DND-41 (cell line): ENCODE data around the gene INSIG2.

ENCODE experiments used
- EZH2 ChIP-seq: IDR thresholded peaks from 3 replicates; pipeline ENCODE4 v1.6.1; 2012; ENCODE audit warnings: borderline replicate concordance, low read depth, mild to moderate bottlenecking, moderate library complexity, low read length, inconsistent platforms; ENCODE audit not compliant: severe bottlenecking
- TF ChIP-seq, protein P1 (sequence below): IDR thresholded peaks from 2 replicates; pipeline ENCODE4 v1.5.1; 2012; ENCODE audit warnings: borderline replicate concordance, low read length, moderate library complexity, mild to moderate bottlenecking; ENCODE audit not compliant: poor library complexity, severe bottlenecking; ENCODE audit errors: extremely low read depth

DNA sequence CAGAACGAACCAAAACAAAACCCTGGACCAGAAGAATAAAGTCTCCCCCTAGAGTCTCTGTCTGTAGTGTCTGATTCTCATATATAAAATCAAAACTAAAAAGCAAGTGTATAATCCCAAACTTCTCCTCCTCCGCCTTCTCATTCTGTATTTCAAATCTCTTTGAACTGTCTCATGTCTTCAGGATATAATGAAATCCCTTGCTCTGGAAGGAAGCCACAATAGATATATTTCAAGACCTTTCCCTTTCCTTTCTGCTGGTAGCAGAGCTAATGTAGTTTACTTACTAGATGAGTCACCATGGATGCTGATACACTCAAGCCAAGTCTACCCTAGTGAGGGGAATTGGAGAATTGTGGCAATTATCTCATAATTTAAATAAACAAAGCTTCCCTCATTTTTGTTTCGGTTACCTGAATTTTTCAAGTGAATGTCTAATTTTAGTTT lies 40.9 kb upstream of the INSIG2 start:
- TF ChIP-seq, protein P1, sequence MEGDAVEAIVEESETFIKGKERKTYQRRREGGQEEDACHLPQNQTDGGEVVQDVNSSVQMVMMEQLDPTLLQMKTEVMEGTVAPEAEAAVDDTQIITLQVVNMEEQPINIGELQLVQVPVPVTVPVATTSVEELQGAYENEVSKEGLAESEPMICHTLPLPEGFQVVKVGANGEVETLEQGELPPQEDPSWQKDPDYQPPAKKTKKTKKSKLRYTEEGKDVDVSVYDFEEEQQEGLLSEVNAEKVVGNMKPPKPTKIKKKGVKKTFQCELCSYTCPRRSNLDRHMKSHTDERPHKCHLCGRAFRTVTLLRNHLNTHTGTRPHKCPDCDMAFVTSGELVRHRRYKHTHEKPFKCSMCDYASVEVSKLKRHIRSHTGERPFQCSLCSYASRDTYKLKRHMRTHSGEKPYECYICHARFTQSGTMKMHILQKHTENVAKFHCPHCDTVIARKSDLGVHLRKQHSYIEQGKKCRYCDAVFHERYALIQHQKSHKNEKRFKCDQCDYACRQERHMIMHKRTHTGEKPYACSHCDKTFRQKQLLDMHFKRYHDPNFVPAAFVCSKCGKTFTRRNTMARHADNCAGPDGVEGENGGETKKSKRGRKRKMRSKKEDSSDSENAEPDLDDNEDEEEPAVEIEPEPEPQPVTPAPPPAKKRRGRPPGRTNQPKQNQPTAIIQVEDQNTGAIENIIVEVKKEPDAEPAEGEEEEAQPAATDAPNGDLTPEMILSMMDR: no peak
- no peak for TF ChIP-seq EZH2
